BJ (cell line): ENCODE data around the gene TAPT1. TPM values are rescaled to one million over a fixed set of nuclear protein-coding genes. Genes with fewer than 3 reads are reported as not detected.

Source experiments
- CTCF ChIA-PET: fragments of 350-600 bp; formaldehyde crosslinking; extraction: SDS; loops from one replicate; lab custom pipeline; 2021; ENCODE audit warnings: antibody characterized with exemption, inconsistent platforms; lab: Yijun Ruan, JAX
- POLR2A ChIA-PET: fragments of 300-600 bp; sonication (Branson Sonifier 250); formaldehyde crosslinking; extraction: SDS; loops from one replicate; lab custom pipeline; 2021; ENCODE audit warnings: antibody characterized with exemption; lab: Charles Lee
- DNase-seq: peaks from one replicate; pipeline ENCODE4 v3.0.0-alpha.2; 2011; ENCODE audit warnings: low read depth
- H3K27me3 ChIP-seq: 2 replicates; pipeline ENCODE4 v1.6.0; 2011; ENCODE audit warnings: low read length; ENCODE audit not compliant: control insufficient read depth, insufficient read depth
- H3K36me3 ChIP-seq: 2 replicates; pipeline ENCODE4 v1.5.1; 2011; ENCODE audit warnings: low read length; ENCODE audit not compliant: control insufficient read depth, insufficient read depth
- H3K4me3 ChIP-seq: 2 replicates; pipeline ENCODE4 v1.5.1; 2011; ENCODE audit warnings: low read depth, mild to moderate bottlenecking, control low read depth, low read length
- polyA plus RNA-seq: library from polyadenylated mRNA; depleted of rRNA; stranded (reverse); fragments of >200 nt; gene quantifications from 2 replicates; pipeline ENCODE4 v1.2.3, GENCODE V29; 2011
- TF ChIP-seq, protein P1 (sequence below): IDR thresholded peaks from 2 replicates; pipeline ENCODE4 v1.5.1; 2011; ENCODE audit warnings: low read depth, mild to moderate bottlenecking, control low read depth, inconsistent platforms, low read length, moderate library complexity; ENCODE audit not compliant: insufficient read depth

Gene TAPT1
- polyA plus RNA-seq, 1 experiment: 7.8 TPM

DNA sequence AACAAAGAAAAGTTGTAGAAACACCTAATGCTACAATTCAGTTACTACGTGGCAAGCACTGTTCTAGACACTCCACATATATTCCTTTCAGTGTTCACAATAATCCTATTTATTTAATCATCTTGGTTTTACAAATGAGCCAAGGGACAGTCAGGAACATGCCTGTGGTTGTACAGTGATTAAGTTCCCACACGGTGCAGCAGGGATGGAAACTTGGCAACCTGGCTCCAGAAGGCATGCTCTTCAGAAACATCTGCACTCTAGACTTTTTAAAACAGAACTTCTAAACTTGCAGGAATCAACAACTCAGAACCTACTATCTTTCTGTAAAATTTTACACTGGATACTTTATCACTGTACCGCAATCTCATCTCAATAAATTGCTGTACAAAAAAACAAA, 32.1 kb downstream of the TAPT1 start:
- ChIA-PET POLR2A (no interaction called here), CTCF (interaction anchor here (0.9 kb wide), 3 partner anchors 14 to 70 kb away, joined by 3 to 4 read pairs (median 3); no protein-coding TSS in a partner anchor)
- no peaks in the 10 kb centered on the region for H3K27me3 ChIP-seq
- DNase-seq: no peak
- H3K4me3 ChIP-seq: no peak overlapping the region
- peaks cover 3% of the 10 kb centered on the region; the same call in 1 of the 2 replicates for H3K36me3 ChIP-seq
- TF ChIP-seq, protein P1, sequence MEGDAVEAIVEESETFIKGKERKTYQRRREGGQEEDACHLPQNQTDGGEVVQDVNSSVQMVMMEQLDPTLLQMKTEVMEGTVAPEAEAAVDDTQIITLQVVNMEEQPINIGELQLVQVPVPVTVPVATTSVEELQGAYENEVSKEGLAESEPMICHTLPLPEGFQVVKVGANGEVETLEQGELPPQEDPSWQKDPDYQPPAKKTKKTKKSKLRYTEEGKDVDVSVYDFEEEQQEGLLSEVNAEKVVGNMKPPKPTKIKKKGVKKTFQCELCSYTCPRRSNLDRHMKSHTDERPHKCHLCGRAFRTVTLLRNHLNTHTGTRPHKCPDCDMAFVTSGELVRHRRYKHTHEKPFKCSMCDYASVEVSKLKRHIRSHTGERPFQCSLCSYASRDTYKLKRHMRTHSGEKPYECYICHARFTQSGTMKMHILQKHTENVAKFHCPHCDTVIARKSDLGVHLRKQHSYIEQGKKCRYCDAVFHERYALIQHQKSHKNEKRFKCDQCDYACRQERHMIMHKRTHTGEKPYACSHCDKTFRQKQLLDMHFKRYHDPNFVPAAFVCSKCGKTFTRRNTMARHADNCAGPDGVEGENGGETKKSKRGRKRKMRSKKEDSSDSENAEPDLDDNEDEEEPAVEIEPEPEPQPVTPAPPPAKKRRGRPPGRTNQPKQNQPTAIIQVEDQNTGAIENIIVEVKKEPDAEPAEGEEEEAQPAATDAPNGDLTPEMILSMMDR: no peak

- ChIA-PET POLR2A (no interaction called here), CTCF (interaction anchor here (0.6 to 4.5 kb wide), 4 partner anchors 12 to 571 kb away, joined by 3 to 19 read pairs (median 3); no protein-coding TSS in a partner anchor)
- Histone ChIP-seq H3K27me3 (no peaks in the 10 kb centered on the region), H3K4me3 (no peak overlapping the region), H3K36me3 (peaks cover 3% of the 10 kb centered on the region; the same call in 1 of the 2 replicates)
- TF ChIP-seq, protein P1: no peak
- no peak for DNase-seq
These were observed 33.4 kb downstream of the TAPT1 start for GRCh38 chr4:16192631-16193518.

DNA sequence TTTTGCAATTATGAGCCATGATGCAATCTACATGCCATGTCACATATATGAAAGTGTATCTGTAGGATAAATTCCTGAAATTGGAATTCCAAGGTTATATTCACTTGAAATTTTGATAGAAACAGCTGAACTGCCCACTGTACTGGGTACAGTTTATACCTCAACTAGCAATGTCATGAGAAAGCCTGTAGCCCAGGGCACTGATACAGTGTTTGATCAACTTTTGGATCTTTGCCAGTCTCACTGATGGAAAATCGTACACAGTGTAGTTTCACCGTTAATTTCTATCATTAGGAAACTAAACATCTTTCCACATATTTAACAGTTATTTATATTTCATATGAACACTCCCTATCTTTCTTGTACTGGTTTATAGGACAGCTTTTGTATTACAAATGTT, 34.2 kb downstream of the TAPT1 start:
- Histone ChIP-seq H3K4me3 (no peak overlapping the region), H3K36me3 (peaks cover 3% of the 10 kb centered on the region; the same call in 1 of the 2 replicates), H3K27me3 (no peaks in the 10 kb centered on the region)
- TF ChIP-seq, protein P1: no peak
- no peak for DNase-seq
- ChIA-PET POLR2A (no interaction called here), CTCF (interaction anchor here (4.5 kb wide), 1 partner anchor 14 kb away, joined by 19 read pairs; no protein-coding TSS in a partner anchor)

DNA sequence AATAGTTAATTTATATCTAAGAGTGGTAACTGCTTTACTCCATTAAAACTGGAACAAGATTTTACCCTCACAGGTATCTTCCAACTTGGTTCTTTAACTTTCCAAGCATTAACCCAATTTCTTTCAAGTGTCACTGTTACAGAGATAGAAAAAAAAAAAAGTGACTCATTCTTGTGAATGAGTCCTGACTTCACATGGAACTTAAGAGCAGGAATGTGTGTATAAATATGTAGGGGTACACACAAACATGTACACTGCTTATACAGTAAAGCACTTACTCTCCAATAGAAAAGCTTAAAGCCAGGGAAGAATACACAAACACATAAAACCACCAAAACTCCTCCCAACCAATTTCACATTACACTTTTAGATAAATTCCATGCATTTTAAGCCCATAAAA, 38.8 kb downstream of the TAPT1 start:
- Histone ChIP-seq H3K27me3 (no peaks in the 10 kb centered on the region), H3K4me3 (no peak overlapping the region), H3K36me3 (peaks cover 5% of the 10 kb centered on the region)
- ChIA-PET POLR2A (no interaction called here), CTCF (interaction anchor here (0.8 to 2.1 kb wide), 3 partner anchors 9 to 13 kb away, joined by 3 to 7 read pairs (median 6); no protein-coding TSS in a partner anchor)
- DNase-seq: no peak
- TF ChIP-seq, protein P1: no peak

DNA sequence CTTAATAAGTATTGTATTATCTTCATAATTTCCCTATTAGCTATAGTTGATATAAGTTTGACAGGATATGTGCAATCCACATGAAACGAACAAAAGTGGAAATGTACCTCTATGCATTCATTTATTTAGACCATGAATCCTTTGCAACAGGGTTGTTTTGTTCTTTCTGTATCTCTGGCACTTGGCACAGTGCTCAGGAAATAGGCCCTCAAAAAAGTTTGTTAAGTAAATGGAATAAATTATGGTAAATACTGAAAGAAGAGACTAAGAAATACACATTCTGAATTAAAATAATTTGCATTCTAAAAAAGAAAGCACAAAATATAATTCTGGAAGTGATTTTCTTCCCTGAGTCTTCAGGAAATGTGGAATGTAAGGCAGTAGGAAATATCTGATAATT, 39.3 kb downstream of the TAPT1 start:
- POLR2A ChIA-PET: no interaction called here
- CTCF ChIA-PET: interaction anchor here (1.2 to 2.1 kb wide), 4 partner anchors 10 to 78 kb away, joined by 3 to 7 read pairs (median 5); no protein-coding TSS in a partner anchor
- no peak overlapping the region for H3K4me3 ChIP-seq

More for the DNA sequence above, 39.3 kb downstream of the TAPT1 start:
- TF ChIP-seq, protein P1: no peak
- Histone ChIP-seq H3K36me3 (peaks cover 5% of the 10 kb centered on the region), H3K27me3 (no peaks in the 10 kb centered on the region)
- DNase-seq: no peak
